DND-41 (cell line): ENCODE results near the gene PHLPP1.

Source experiments
- ATAC-seq: fragments of 200-7000 bp; cut with Tn5 transposase; 3 replicates; pipeline ENCODE4 v1.9.1; 2021; ENCODE audit warnings: low read depth; ENCODE audit not compliant: insufficient read depth
- DNase-seq: peaks from one replicate; pipeline ENCODE4 v3.0.0-alpha.2; 2020
- H2AFZ ChIP-seq: 2 replicates; pipeline ENCODE4 v1.6.0; 2012; ENCODE audit warnings: low read depth, low read length
- H3K27ac ChIP-seq: 2 replicates; pipeline ENCODE4 v1.5.1; 2012; ENCODE audit warnings: low read length, inconsistent platforms
- H3K27me3 ChIP-seq: fragments of 200-600 bp; sonication (generic); 2 replicates; pipeline ENCODE4 v1.6.0; 2012; ENCODE audit warnings: low read length, mild to moderate bottlenecking, inconsistent platforms; ENCODE audit not compliant: insufficient read depth, poor library complexity
- H3K36me3 ChIP-seq: 2 replicates; pipeline ENCODE4 v1.5.1; 2012; ENCODE audit warnings: low read length, inconsistent platforms; ENCODE audit not compliant: insufficient read depth
- H3K4me1 ChIP-seq: 2 replicates; pipeline ENCODE4 v1.5.1; 2012; ENCODE audit warnings: mild to moderate bottlenecking, low read length; ENCODE audit not compliant: insufficient read depth
- H3K4me2 ChIP-seq: 2 replicates; pipeline ENCODE4 v1.6.0; 2012; ENCODE audit warnings: mild to moderate bottlenecking, moderate library complexity, low read length, inconsistent platforms; ENCODE audit not compliant: insufficient read depth
- H3K4me3 ChIP-seq, 2 experiments: fragments of 200-600 bp in 1 of 2; shearing (Covaris generic) in 1 of 2; 2 replicates each; pipeline ENCODE4 v1.5.1; 2012 to 2016; ENCODE audit warnings: inconsistent platforms in 2 of 2, low read length in 2 of 2, mild to moderate bottlenecking in 2 of 2, low read depth in 1 of 2, moderate library complexity in 1 of 2
- H3K79me2 ChIP-seq: 2 replicates; pipeline ENCODE4 v1.6.0; 2012; ENCODE audit warnings: low read length, inconsistent platforms; ENCODE audit not compliant: insufficient read depth
- H3K9ac ChIP-seq: 2 replicates; pipeline ENCODE4 v1.6.0; 2012; ENCODE audit warnings: low read depth, mild to moderate bottlenecking, inconsistent platforms, low read length, moderate library complexity
- H3K9me3 ChIP-seq: 2 replicates; pipeline ENCODE4 v1.5.1; 2012; ENCODE audit warnings: low read length, moderate library complexity, mild to moderate bottlenecking, inconsistent platforms; ENCODE audit not compliant: insufficient read depth, severe bottlenecking
- H4K20me1 ChIP-seq: 2 replicates; pipeline ENCODE4 v1.6.0; 2012; ENCODE audit warnings: low read length; ENCODE audit not compliant: insufficient read depth
- EZH2 ChIP-seq: IDR thresholded peaks from 3 replicates; pipeline ENCODE4 v1.6.1; 2012; ENCODE audit warnings: borderline replicate concordance, low read depth, mild to moderate bottlenecking, moderate library complexity, low read length, inconsistent platforms; ENCODE audit not compliant: severe bottlenecking
- TF ChIP-seq, protein P1 (sequence below): IDR thresholded peaks from 2 replicates; pipeline ENCODE4 v1.5.1; 2012; ENCODE audit warnings: borderline replicate concordance, low read length, moderate library complexity, mild to moderate bottlenecking; ENCODE audit not compliant: poor library complexity, severe bottlenecking; ENCODE audit errors: extremely low read depth

Gene PHLPP1

DNA sequence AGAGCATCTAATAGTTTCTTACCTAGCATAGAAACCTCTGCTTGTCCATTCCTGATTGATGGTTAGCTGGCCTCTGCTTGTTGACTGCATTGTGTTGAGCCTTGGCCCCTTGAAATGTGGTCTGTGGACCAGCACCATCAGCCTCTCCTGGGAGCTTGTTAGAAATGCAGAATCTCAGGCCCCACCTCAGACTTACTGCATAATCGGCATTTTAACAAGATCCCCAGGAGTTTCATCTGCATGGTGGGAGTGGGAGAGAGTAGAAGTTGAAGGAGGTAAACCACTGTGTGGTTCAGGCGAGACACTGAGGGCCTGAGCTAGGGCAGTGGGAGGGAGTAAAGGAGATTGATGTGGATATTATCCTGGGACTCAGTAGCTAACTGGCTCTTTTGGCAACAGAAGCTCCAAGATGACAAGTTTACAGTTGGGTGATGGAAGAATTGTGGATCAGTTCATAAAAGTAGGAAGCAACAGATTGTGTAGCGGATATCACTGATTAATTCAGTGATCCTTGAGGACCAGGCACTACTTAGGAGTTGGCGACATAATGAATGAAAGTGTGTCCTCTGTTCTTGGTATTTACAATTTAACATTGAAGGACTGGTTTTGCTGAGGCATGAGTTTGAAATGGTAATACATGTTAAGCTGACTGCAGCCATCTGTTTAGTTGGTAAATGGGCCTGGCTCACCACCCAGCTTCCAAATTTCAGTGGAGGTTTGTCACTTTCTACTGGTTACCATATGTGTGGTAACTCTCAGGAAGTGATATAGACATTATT lies 20.9 kb downstream of the PHLPP1 start:
- H3K27ac ChIP-seq: no peak overlapping the region
- H4K20me1 ChIP-seq: no peaks in the 10 kb centered on the region
- no peak overlapping the region for H3K9ac ChIP-seq
- no peak for ATAC-seq
- 0 out of 2 replicates have a peak, but pooled peaks cover 6% of the 10 kb centered on the region for H3K79me2 ChIP-seq
- no peak overlapping the region for H3K4me3 ChIP-seq
- no peaks in the 10 kb centered on the region for H3K27me3 ChIP-seq
- H3K4me1 ChIP-seq: no peaks in the 10 kb centered on the region
- no peak overlapping the region for H2AFZ ChIP-seq
- H3K9me3 ChIP-seq: peaks cover 4% of the 10 kb centered on the region
- H3K36me3 ChIP-seq: no peaks in the 10 kb centered on the region
- DNase-seq: no peak
- no peak for TF ChIP-seq EZH2
- TF ChIP-seq, protein P1, sequence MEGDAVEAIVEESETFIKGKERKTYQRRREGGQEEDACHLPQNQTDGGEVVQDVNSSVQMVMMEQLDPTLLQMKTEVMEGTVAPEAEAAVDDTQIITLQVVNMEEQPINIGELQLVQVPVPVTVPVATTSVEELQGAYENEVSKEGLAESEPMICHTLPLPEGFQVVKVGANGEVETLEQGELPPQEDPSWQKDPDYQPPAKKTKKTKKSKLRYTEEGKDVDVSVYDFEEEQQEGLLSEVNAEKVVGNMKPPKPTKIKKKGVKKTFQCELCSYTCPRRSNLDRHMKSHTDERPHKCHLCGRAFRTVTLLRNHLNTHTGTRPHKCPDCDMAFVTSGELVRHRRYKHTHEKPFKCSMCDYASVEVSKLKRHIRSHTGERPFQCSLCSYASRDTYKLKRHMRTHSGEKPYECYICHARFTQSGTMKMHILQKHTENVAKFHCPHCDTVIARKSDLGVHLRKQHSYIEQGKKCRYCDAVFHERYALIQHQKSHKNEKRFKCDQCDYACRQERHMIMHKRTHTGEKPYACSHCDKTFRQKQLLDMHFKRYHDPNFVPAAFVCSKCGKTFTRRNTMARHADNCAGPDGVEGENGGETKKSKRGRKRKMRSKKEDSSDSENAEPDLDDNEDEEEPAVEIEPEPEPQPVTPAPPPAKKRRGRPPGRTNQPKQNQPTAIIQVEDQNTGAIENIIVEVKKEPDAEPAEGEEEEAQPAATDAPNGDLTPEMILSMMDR: no peak
- no peak overlapping the region for H3K4me2 ChIP-seq

DNA sequence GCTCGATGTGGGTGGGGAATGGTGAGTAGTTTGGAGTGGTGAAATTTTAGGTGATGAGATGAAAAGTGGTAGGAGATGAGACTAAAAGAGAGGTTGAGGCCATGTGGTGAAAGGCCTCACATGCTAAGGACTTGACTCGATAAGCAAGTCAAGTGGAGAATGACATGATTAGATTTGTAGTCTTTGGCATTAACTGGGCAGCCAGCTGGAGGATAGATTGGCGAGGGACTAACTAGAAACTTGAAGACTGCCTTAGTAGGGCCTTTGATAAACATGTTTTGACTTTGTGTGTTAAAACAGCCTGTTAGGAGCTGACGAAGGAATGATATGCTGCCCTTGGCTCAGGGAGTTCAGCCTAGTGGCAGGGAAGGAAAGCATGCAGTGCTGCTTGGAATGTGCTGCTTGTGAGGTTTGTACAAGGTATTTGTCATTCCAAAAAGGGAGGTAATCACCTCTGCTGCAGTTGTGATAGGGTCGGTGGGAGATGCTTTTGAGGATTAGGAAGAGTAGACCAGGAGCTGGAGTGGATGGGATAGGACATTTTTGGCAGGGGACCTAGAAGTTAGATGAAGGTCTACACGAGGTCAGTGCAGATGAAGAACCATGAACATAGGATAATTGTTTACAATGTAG lies 22.0 kb downstream of the PHLPP1 start:
- Histone ChIP-seq H3K4me3 (no peak overlapping the region), H3K27me3 (no peaks in the 10 kb centered on the region), H3K36me3 (no peaks in the 10 kb centered on the region), H3K4me1 (no peaks in the 10 kb centered on the region), H3K27ac (no peak overlapping the region), H2AFZ (no peak overlapping the region), H3K4me2 (no peak overlapping the region), H3K9me3 (no peaks in the 10 kb centered on the region), H3K79me2 (0 out of 2 replicates have a peak, but pooled peaks cover 6% of the 10 kb centered on the region), H3K9ac (no peak overlapping the region), H4K20me1 (no peaks in the 10 kb centered on the region)
- ATAC-seq (no peak), DNase-seq (no peak)
- no peak for TF ChIP-seq EZH2
- TF ChIP-seq, protein P1: no peak

DNA sequence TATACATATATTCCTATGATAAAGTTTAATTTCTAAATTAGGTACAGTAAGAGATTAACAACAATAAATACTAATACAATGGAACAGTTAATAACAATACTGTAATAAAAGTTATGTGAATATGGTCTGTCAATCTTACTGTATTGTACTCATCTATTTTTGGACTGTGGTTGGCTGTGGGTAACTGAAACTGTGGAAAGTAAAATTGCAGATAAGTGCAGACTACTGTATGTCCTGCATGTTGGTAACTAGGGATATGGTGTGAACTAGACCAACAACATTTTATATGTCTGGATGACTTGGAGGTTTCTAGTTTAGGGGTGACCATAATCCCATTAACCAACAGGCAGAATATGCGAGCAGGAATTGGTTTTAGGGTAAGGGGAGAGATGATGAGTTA lies 23.3 kb downstream of the PHLPP1 start:
- no peak overlapping the region for H3K4me3 ChIP-seq
- no peak overlapping the region for H2AFZ ChIP-seq
- no peaks in the 10 kb centered on the region for H4K20me1 ChIP-seq
- ATAC-seq (no peak), DNase-seq (no peak)
- no peak overlapping the region for H3K27ac ChIP-seq
- H3K79me2 ChIP-seq: 0 out of 2 replicates have a peak, but pooled peaks cover 6% of the 10 kb centered on the region
- no peaks in the 10 kb centered on the region for H3K36me3 ChIP-seq
- no peaks in the 10 kb centered on the region for H3K27me3 ChIP-seq
- no peak overlapping the region for H3K4me2 ChIP-seq
- TF ChIP-seq, protein P1: no peak
- TF ChIP-seq EZH2: no peak
- H3K9ac ChIP-seq: no peak overlapping the region
- no peaks in the 10 kb centered on the region for H3K4me1 ChIP-seq
- H3K9me3 ChIP-seq: no peaks in the 10 kb centered on the region
